Esophagus squamous epithelium (tissue), 5 donors: Measurements from ENCODE around the gene SLC16A1. TPM values are rescaled to one million over a fixed set of nuclear protein-coding genes. Genes with fewer than 3 reads are reported as not detected.
"Not testable (repeated sequence)": the region's sequence is repeated elsewhere in the genome, so short reads cannot be mapped to it uniquely, and the experiment has no call there.

Experiments used
- DNase-seq: peaks from one replicate; lab custom pipeline; 2025; lab: John Stamatoyannopoulos, UW
- H3K27ac ChIP-seq, 4 donors: fragments of 200-600 bp; sonication (generic); one replicate each; pipeline ENCODE4 v1.5.1; 2016 to 2019; ENCODE audit warnings: mild to moderate bottlenecking in 1 of 4
- H3K27me3 ChIP-seq, 4 donors: fragments of 200-600 bp; sonication (generic); 1 replicate in 3 of 4; 2 replicates in 1 of 4; pipeline versions ENCODE4 v1.5.1 to v1.6.0; 2017 to 2021; ENCODE audit warnings: antibody characterized with exemption in 1 of 4
- H3K36me3 ChIP-seq, 3 donors: fragments of 200-600 bp; sonication (generic); one replicate each; pipeline ENCODE4 v1.5.1; 2016 to 2019
- H3K4me1 ChIP-seq, 3 donors: fragments of 200-600 bp; sonication (generic); one replicate each; pipeline ENCODE4 v1.5.1; 2017 to 2019
- H3K4me3 ChIP-seq, 4 donors: fragments of 200-600 bp; sonication (generic); 1 replicate in 3 of 4; 2 replicates in 1 of 4; pipeline ENCODE4 v1.5.1; 2016 to 2019; ENCODE audit warnings: mild to moderate bottlenecking in 2 of 4, moderate library complexity in 1 of 4
- H3K9me3 ChIP-seq, 3 donors: fragments of 200-600 bp; sonication (generic); one replicate each; pipeline ENCODE4 v1.5.1; 2016 to 2019
- POLR2A ChIP-seq, 4 donors: fragments of 450-650 bp; IDR thresholded peaks; one replicate each; pipeline ENCODE4 v1.6.1; 2017; ENCODE audit warnings: antibody characterized with exemption in 4 of 4, mild to moderate bottlenecking in 4 of 4, moderate library complexity in 3 of 4
- WGBS, 2 donors: methylation state at CpG; one replicate each; pipeline ENCODE4 v1.1.5; 2018; 5-methylcytosine and 5-hydroxymethylcytosine counted together
- intact Hi-C: fragments of 100-400 bp; cut with DNase I; formaldehyde crosslinking; loops from one replicate; pipeline ENCODE4 v1.15.0; 2022
- total RNA-seq, 4 donors: library from RNA; depleted of rRNA; stranded (reverse); fragments of >200 nt; gene quantifications; one replicate each; pipeline ENCODE4 v1.1.0, GENCODE V29; 2016
- TF ChIP-seq, protein P1 (sequence below), 6 experiments: fragments of 450-650 bp in 4 of 6; fragments of 200-600 bp in 2 of 6; sonication (generic) in 2 of 6; IDR thresholded peaks; one replicate each; pipeline ENCODE4 v1.5.1; 2016 to 2019; ENCODE audit warnings: antibody characterized with exemption in 6 of 6, mild to moderate bottlenecking in 4 of 6, moderate library complexity in 4 of 6
- donor health status: DM: yes; HTN: yes; CAD: no.

The SLC16A1 gene
- total RNA-seq, 4 donors from 2014 or later, result 19.1 to 80.3 (median 57.9) TPM

DNA sequence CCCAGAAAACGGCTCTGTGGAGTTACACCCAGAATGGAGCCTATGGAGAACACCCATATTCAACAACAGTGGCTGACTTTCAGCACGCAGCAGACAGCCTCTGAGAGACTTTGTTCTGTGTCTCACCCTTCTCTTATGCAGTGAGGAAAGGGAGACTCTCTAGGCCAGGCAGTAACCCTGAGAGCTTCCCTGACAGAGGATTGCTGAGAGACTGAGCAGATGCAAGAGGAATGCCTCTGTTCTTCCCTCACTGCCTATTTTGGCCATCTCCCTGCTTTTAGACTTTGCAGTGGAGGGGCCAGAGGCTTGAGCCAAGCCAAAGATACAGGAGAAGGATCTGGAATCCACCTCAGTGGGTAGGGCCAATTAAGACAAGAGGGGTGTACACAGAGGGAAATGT lies 41.8 kb upstream of the SLC16A1 start:
- no peaks in the 10 kb centered on the region for H3K27me3 ChIP-seq
- no peak overlapping the region for H3K4me3 ChIP-seq
- H3K27ac ChIP-seq, result peak overlapping the region; percentile 29 to 74 (median 59)
- TF ChIP-seq, protein P1, sequence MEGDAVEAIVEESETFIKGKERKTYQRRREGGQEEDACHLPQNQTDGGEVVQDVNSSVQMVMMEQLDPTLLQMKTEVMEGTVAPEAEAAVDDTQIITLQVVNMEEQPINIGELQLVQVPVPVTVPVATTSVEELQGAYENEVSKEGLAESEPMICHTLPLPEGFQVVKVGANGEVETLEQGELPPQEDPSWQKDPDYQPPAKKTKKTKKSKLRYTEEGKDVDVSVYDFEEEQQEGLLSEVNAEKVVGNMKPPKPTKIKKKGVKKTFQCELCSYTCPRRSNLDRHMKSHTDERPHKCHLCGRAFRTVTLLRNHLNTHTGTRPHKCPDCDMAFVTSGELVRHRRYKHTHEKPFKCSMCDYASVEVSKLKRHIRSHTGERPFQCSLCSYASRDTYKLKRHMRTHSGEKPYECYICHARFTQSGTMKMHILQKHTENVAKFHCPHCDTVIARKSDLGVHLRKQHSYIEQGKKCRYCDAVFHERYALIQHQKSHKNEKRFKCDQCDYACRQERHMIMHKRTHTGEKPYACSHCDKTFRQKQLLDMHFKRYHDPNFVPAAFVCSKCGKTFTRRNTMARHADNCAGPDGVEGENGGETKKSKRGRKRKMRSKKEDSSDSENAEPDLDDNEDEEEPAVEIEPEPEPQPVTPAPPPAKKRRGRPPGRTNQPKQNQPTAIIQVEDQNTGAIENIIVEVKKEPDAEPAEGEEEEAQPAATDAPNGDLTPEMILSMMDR (IDR thresholded peaks at IDR 0.05), result no peak
- TF ChIP-seq POLR2A (IDR thresholded peaks at IDR 0.05), result no peak
- intact Hi-C loops, result no loop called here
- no peaks in the 10 kb centered on the region for H3K9me3 ChIP-seq
- no peak for DNase-seq
- WGBS, 2 donors, result 83 to 90% methylated on average over 2 of the region's 2 CpGs
- H3K4me1 ChIP-seq, result peaks cover 6 to 63% (median 33%) of the 10 kb centered on the region in 3 donors
- no peaks in the 10 kb centered on the region for H3K36me3 ChIP-seq

DNA sequence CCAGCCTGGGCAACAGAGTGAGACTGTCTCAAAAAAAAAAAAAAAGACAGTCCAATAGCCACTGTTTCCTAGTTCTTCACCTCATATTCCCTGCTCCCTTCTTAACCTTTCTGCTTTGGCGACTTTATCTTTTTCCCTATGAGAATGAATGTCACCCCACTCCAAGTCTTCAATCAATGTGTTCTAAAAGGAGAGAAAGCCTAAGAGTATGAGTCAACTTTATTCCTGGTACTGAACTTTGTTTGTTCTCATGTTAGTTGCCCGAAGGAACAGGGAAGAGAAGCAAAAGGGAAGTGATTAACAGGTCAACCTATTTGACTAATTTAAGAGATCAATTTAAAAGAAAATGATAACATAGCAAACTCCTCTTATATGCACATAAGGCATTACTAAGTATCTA lies 39.9 kb upstream of the SLC16A1 start:
- no peak for TF ChIP-seq POLR2A (IDR thresholded peaks at IDR 0.05)
- TF ChIP-seq, protein P1 (IDR thresholded peaks at IDR 0.05), result no peak
- no peaks in the 10 kb centered on the region for H3K27me3 ChIP-seq
- H3K4me3 ChIP-seq, result no peak overlapping the region
- peaks cover 6 to 72% (median 33%) of the 10 kb centered on the region in 3 donors for H3K4me1 ChIP-seq
- no peak for DNase-seq
- H3K36me3 ChIP-seq, result no peaks in the 10 kb centered on the region
- WGBS, 2 donors, result 25 to 50% methylated on average over 2 of the region's 2 CpGs
- intact Hi-C loops, result no loop called here
- H3K27ac ChIP-seq, result peak overlapping the region in 3 of 4 donors; percentile 32 to 46 (median 37)
- no peaks in the 10 kb centered on the region for H3K9me3 ChIP-seq

GRCh38 chr1:112995021-112995420 lies 39.0 kb upstream of the SLC16A1 start:
- H3K9me3 ChIP-seq, H3K36me3 ChIP-seq, intact Hi-C loops, DNase-seq, H3K4me3 ChIP-seq, H3K27me3 ChIP-seq: not testable (repeated sequence)
- H3K4me1 ChIP-seq, result peaks cover 6 to 71% (median 33%) of the 10 kb centered on the region in 3 donors
- H3K27ac ChIP-seq, result peak overlapping the region in 3 of 4 donors; percentile 37 to 65 (median 64)
- 87 to 88% methylated on average over 8 of the region's 9 CpGs for WGBS, 2 donors

DNA sequence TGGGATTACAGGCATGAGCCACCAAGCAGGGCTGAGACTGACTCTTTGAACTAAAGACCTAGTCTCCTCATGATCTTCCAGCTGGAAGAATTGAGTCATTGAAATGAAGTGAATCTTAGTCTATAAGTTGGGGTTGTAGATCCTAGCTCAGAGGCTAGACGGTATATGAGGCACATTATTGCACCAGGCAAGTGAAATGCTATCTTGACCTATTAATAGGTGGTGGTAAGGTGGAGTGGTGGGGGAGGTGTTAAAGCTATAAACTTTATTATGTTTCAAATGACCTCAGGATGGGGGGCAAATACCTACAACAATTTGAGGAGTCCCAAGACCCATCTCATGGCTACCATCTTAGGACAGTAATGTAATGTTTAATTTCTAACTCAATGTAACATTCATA lies 36.8 kb upstream of the SLC16A1 start:
- intact Hi-C loops, result no loop called here
- DNase-seq, result no peak
- Histone ChIP-seq H3K27ac (no peak overlapping the region), H3K4me1 (peaks cover 0 to 73% (median 27%) of the 10 kb centered on the region in 3 donors), H3K27me3 (no peaks in the 10 kb centered on the region), H3K36me3 (no peaks in the 10 kb centered on the region), H3K9me3 (no peaks in the 10 kb centered on the region), H3K4me3 (no peak overlapping the region)
- TF ChIP-seq POLR2A (IDR thresholded peaks at IDR 0.05), result no peak
- TF ChIP-seq, protein P1 (IDR thresholded peaks at IDR 0.05), result no peak
- 75 to 83% methylated on average over 1 of the region's 1 CpG for WGBS, 2 donors

GRCh38 chr1:112991402-112992120 lies 35.6 kb upstream of the SLC16A1 start:
- no peaks in the 10 kb centered on the region for H3K36me3 ChIP-seq
- H3K4me3 ChIP-seq, result no peak overlapping the region
- H3K27ac ChIP-seq, result peak overlapping the region in 2 of 4 donors; percentile 5 to 8
- WGBS, 2 donors, result 71 to 91% methylated on average over 4 of the region's 4 CpGs
- H3K4me1 ChIP-seq, result peaks cover 0 to 77% (median 26%) of the 10 kb centered on the region in 3 donors
- no peak for DNase-seq
- no peaks in the 10 kb centered on the region for H3K9me3 ChIP-seq
- H3K27me3 ChIP-seq, result no peaks in the 10 kb centered on the region
- intact Hi-C loops, result no loop called here
- no peak for TF ChIP-seq POLR2A (IDR thresholded peaks at IDR 0.05)
- TF ChIP-seq, protein P1 (IDR thresholded peaks at IDR 0.05), result no peak
